Measurements from ENCODE around the gene CABP4. TPM values are rescaled to one million over a fixed set of nuclear protein-coding genes. Genes with fewer than 3 reads are reported as not detected.

Gene CABP4
- total RNA-seq, 2 donors from 2014 or later: 5.3 to 5.7 TPM

DNA sequence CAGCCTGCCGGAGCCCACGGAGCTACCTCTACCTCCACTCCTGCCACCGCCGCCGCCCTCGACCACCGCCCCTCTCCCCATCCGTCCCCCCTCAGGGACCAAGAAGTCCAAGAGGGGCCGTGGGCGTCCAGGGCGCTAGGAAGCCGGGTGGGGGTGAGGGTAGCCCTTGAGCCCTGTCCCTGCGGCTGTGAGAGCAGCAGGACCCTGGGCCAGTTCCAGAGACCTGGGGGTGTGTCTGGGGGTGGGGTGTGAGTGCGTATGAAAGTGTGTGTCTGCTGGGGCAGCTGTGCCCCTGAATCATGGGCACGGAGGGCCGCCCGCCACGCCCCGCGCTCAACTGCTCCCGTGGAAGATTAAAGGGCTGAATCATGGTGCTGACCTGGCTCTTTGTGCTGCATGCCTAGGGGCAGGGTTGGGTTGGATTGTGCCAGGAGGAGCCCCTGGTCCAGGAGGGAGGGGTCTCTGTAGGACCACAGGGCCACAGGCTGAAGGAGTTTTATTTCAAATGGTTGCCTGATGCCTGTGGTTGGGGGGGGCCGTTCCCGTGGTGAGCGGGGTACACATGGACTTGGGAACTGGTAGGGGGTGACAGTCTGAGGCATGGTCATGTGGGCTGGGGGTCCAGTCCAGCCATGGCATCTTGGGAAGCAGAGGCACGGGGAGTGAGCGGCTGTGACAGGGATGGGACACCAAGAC, 20.0 kb upstream of the CABP4 start:
- Histone ChIP-seq H3K27ac (no peak overlapping the region), H3K27me3 (replicated peaks; ENCODE audit: insufficient read depth) (no peaks in the 10 kb centered on the region), H3K4me3 (no peak overlapping the region), H3K9me3 (no peaks in the 10 kb centered on the region), H3K36me3 (peaks cover 41% of the 10 kb centered on the region), H3K4me1 (ENCODE audit: control insufficient read depth in 1 of 2, low read depth in 2 of 2) (peaks cover 3 to 20% of the 10 kb centered on the region in 2 donors)
- DNase-seq (ENCODE audit: low spot score) (no peak), ATAC-seq (ENCODE audit: insufficient number of reproducible peaks, low FRiP score, low read depth) (no peak)
- TF ChIP-seq, protein P1, sequence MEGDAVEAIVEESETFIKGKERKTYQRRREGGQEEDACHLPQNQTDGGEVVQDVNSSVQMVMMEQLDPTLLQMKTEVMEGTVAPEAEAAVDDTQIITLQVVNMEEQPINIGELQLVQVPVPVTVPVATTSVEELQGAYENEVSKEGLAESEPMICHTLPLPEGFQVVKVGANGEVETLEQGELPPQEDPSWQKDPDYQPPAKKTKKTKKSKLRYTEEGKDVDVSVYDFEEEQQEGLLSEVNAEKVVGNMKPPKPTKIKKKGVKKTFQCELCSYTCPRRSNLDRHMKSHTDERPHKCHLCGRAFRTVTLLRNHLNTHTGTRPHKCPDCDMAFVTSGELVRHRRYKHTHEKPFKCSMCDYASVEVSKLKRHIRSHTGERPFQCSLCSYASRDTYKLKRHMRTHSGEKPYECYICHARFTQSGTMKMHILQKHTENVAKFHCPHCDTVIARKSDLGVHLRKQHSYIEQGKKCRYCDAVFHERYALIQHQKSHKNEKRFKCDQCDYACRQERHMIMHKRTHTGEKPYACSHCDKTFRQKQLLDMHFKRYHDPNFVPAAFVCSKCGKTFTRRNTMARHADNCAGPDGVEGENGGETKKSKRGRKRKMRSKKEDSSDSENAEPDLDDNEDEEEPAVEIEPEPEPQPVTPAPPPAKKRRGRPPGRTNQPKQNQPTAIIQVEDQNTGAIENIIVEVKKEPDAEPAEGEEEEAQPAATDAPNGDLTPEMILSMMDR (IDR thresholded peaks at IDR 0.05): no peak

DNA sequence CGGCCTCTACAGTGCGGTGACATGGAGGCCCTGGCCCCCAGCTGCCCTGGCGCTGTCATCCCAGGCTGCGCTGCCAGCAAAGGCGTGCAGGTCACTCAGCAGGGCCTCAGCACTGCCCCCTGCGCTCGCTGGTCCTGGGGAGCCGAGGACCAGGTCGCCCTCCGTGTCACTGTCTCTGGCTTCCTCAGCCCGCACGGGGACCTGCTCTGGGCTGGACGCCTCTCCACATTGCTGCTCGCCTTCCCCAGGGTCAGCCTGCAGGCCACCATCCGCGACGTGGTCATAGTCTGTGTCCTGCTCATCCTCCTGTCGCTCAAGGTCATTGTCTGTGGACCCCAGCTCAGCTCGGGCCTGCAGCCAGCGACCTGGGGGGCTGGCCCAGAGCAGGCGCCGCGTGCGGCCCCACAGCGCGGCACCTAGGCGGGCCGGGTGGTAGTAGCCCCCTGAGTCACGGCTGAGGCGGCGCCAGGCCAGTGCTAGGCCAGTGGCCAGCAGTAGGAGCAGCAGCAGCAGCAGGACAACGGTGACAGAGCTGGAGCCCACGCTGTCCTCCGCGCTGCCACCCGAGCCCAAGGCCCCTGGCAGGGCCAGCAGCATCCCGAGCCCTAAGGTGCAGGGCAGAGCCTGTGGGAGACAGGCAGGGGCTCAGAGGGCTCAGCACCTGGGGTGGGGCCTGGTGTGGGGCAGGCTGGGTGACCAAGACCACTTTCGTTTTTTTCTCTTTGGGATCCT, 19.3 kb upstream of the CABP4 start:
- TF ChIP-seq, protein P1 (IDR thresholded peaks at IDR 0.05): no peak
- H3K4me1 ChIP-seq (ENCODE audit: control insufficient read depth in 1 of 2, low read depth in 2 of 2): peaks cover 6 to 25% of the 10 kb centered on the region in 2 donors
- peaks cover 42% of the 10 kb centered on the region for H3K36me3 ChIP-seq
- H3K27me3 ChIP-seq (replicated peaks; ENCODE audit: insufficient read depth): no peaks in the 10 kb centered on the region
- H3K27ac ChIP-seq: peak overlapping the region in 1 of 2 donors; percentile 41
- no peak for ATAC-seq (ENCODE audit: insufficient number of reproducible peaks, low FRiP score, low read depth)
- peak overlapping the region; percentile 14 for H3K4me3 ChIP-seq
- H3K9me3 ChIP-seq: no peaks in the 10 kb centered on the region
- no peak for DNase-seq (ENCODE audit: low spot score)

DNA sequence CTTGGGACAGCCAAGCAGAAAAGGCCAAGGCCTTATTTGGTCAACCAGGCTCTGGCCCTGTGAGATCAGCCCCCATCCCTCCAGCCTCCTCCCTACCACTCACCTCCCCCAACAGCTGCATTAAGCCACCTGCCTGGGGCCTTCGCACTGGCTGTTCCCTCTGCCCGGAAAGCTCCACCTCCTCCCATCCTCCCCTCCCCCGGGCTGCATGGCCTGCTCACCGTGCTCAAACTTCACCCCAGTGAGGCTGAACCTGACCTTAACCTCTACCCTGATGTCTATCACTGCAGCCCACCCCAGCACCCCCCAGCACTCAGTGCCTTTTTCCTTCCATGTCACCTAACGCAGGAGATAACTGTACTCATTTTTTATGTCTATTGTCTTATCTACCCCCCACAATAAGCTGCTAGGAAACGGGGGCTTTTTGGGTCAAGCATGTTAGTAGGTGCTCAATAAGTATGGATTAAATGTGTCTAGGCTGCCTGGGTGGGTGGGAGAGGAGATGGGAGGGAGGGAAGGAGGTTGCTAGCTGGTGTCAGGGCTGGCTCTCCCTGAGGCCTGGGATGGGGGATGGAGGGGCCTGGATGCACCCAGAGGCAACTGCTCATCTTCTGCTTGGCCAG, 18.6 kb upstream of the CABP4 start:
- peaks cover 6 to 25% of the 10 kb centered on the region in 2 donors for H3K4me1 ChIP-seq (ENCODE audit: control insufficient read depth in 1 of 2, low read depth in 2 of 2)
- H3K4me3 ChIP-seq: peak overlapping the region; percentile 45
- no peaks in the 10 kb centered on the region for H3K27me3 ChIP-seq (replicated peaks; ENCODE audit: insufficient read depth)
- DNase-seq (ENCODE audit: low spot score): no peak
- peaks cover 36% of the 10 kb centered on the region for H3K36me3 ChIP-seq
- no peak for ATAC-seq (ENCODE audit: insufficient number of reproducible peaks, low FRiP score, low read depth)
- TF ChIP-seq, protein P1 (IDR thresholded peaks at IDR 0.05): no peak
- no peaks in the 10 kb centered on the region for H3K9me3 ChIP-seq
- H3K27ac ChIP-seq: peak overlapping the region in 1 of 2 donors; percentile 41

GRCh38 chr11:67437082-67437808, 17.9 kb upstream of the CABP4 start, which contains the start of gene PTPRCAP:
PTPRCAP (minus strand) TSS chr11:67437682; CDS start chr11:67437619, 63 bp downstream.
- ATAC-seq (ENCODE audit: insufficient number of reproducible peaks, low FRiP score, low read depth) (no peak), DNase-seq (ENCODE audit: low spot score) (no peak)
- Histone ChIP-seq H3K4me3 (peak within 1 kb of the TSS; percentile 45), H3K36me3 (peaks cover 34% of the 10 kb centered on the region), H3K4me1 (ENCODE audit: control insufficient read depth in 1 of 2, low read depth in 2 of 2) (peaks cover 7 to 28% of the 10 kb centered on the region in 2 donors), H3K27ac (no peak within 1 kb of the TSS), H3K9me3 (no peaks in the 10 kb centered on the region), H3K27me3 (replicated peaks; ENCODE audit: insufficient read depth) (no peaks in the 10 kb centered on the region)
- TF ChIP-seq, protein P1 (IDR thresholded peaks at IDR 0.05): no peak
